Measurements from ENCODE around the gene IL22. TPM values are rescaled to one million over a fixed set of nuclear protein-coding genes. Genes with fewer than 3 reads are reported as not detected.

IL22 gene
- total and polyA plus RNA-seq, 7 donors = 1.2 TPM; not detected in 6

DNA sequence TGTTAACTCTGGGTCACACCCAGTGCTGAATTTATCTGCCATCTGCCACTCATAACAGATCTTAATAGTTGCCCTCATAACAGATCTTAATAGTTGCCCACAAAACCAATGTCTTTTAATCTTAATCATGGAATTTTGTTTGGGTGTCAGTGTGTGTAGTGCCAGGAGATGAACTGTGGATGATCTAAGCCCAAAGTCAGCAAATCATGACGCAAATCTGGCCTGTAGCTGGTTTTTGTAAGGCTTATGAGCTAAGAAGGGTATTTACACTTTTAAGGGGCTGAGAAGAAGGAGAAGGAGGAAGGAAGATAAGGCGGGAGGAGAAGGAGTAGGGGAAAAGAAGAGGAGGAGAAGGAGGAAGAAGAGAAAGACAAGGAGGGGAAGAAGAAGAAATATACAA lies 17.8 kb downstream of the IL22 start:
- Histone ChIP-seq H3K27ac (no peak overlapping the region), H3K9me3 (no peaks in the 10 kb centered on the region), H3K4me3 (no peak overlapping the region), H3K4me1 (peaks cover 0 to 42% (median 28%) of the 10 kb centered on the region in 4 donors), H3K36me3 (no peaks in the 10 kb centered on the region), H3K27me3 (no peaks in the 10 kb centered on the region)
- 90 to 92% methylated on average over 2 of the region's 2 CpGs for WGBS, 2 donors
- DNase-seq = no peak
- intact Hi-C loops (cut with DNase I) = no loop called here
- TF ChIP-seq POLR2A (IDR thresholded peaks at IDR 0.05) = no peak
- no peak for TF ChIP-seq CTCF (IDR thresholded peaks at IDR 0.05)
- TF ChIP-seq EP300 (IDR thresholded peaks at IDR 0.05) = no peak
- no peak for TF ChIP-seq POLR2AphosphoS5 (IDR thresholded peaks at IDR 0.05)

DNA sequence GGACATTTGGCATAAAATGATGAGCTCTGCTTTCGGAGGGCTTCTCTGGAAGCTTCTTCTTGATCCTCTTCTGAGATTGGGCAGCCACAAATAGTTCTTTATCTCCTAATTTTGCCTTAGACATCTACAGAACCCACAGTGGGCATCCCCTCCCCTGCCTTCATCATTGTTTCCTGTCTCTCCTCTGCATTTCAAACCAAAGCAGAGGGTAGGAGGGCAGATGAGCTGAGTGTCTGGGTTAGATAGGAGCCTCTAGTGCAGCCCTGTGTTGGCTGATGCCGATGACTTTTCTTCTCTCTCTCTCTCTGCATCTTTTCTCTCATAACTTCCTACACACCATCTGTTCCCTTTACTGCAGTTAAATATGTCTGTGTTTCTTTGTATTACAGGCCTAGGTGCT lies 19.3 kb downstream of the IL22 start:
- H3K27me3 ChIP-seq = no peaks in the 10 kb centered on the region
- H3K27ac ChIP-seq = no peak overlapping the region
- intact Hi-C loops (cut with DNase I) = no loop called here
- no peak for DNase-seq
- H3K4me3 ChIP-seq = no peak overlapping the region
- no peaks in the 10 kb centered on the region for H3K36me3 ChIP-seq
- WGBS, 2 donors = 83 to 95% methylated on average over 2 of the region's 2 CpGs
- peaks cover 0 to 30% (median 19%) of the 10 kb centered on the region in 4 donors for H3K4me1 ChIP-seq
- no peaks in the 10 kb centered on the region for H3K9me3 ChIP-seq
- TF ChIP-seq EP300 (IDR thresholded peaks at IDR 0.05) (no peak), CTCF (IDR thresholded peaks at IDR 0.05) (no peak), POLR2AphosphoS5 (IDR thresholded peaks at IDR 0.05) (no peak), POLR2A (IDR thresholded peaks at IDR 0.05) (no peak)

- no peak for TF ChIP-seq CTCF (IDR thresholded peaks at IDR 0.05)
- TF ChIP-seq EP300 (IDR thresholded peaks at IDR 0.05) = no peak
- Histone ChIP-seq H3K36me3 (no peaks in the 10 kb centered on the region), H3K27ac (no peak overlapping the region), H3K4me3 (no peak overlapping the region), H3K27me3 (no peaks in the 10 kb centered on the region), H3K4me1 (peaks cover 0 to 30% (median 19%) of the 10 kb centered on the region in 4 donors), H3K9me3 (no peaks in the 10 kb centered on the region)
- DNase-seq = no peak
- intact Hi-C loops (cut with DNase I) = no loop called here
- WGBS, 2 donors = 82% methylated on average over 5 of the region's 5 CpGs
These were observed 19.9 kb downstream of the IL22 start for GRCh38 chr12:68233498-68233897.

GRCh38 chr12:68231691-68232090 lies 21.7 kb downstream of the IL22 start:
- intact Hi-C loops (cut with DNase I) = no loop called here
- Histone ChIP-seq H3K4me1 (peaks cover 0 to 22% (median 12%) of the 10 kb centered on the region in 4 donors), H3K27ac (peak overlapping the region in 2 of 4 donors; percentile 35 to 40), H3K27me3 (no peaks in the 10 kb centered on the region), H3K9me3 (no peaks in the 10 kb centered on the region), H3K36me3 (no peaks in the 10 kb centered on the region), H3K4me3 (no peak overlapping the region)
- WGBS, 2 donors = 32 to 58% methylated on average over 3 of the region's 3 CpGs
- DNase-seq = no peak
- TF ChIP-seq CTCF (IDR thresholded peaks at IDR 0.05) = no peak
- no peak for TF ChIP-seq EP300 (IDR thresholded peaks at IDR 0.05)
- no peak for TF ChIP-seq POLR2A (IDR thresholded peaks at IDR 0.05)

GRCh38 chr12:68231229-68231628 lies 22.2 kb downstream of the IL22 start:
- H3K27ac ChIP-seq = peak overlapping the region in 2 of 4 donors; percentile 35 to 40
- intact Hi-C loops (cut with DNase I) = no loop called here
- TF ChIP-seq POLR2A (IDR thresholded peaks at IDR 0.05) = no peak
- TF ChIP-seq CTCF (IDR thresholded peaks at IDR 0.05) = no peak
- TF ChIP-seq EP300 (IDR thresholded peaks at IDR 0.05) = no peak
- no peak for TF ChIP-seq POLR2AphosphoS5 (IDR thresholded peaks at IDR 0.05)
- peaks cover 0 to 18% (median 9%) of the 10 kb centered on the region in 4 donors for H3K4me1 ChIP-seq
- H3K4me3 ChIP-seq = no peak overlapping the region
- H3K36me3 ChIP-seq = no peaks in the 10 kb centered on the region
- H3K27me3 ChIP-seq = no peaks in the 10 kb centered on the region
- DNase-seq = no peak
- H3K9me3 ChIP-seq = no peaks in the 10 kb centered on the region
